GM21786 (cell line): ENCODE data around the gene ZNF77.
"Not testable (repeated sequence)": the region's sequence is repeated elsewhere in the genome, so short reads cannot be mapped to it uniquely, and the experiment has no call there.

Experiments
- ATAC-seq: cut with Tn5 transposase; IDR thresholded peaks from one replicate; pipeline ENCODE4 v1.9.1; 2021; ENCODE audit not compliant: unreplicated experiment

Gene ZNF77

DNA sequence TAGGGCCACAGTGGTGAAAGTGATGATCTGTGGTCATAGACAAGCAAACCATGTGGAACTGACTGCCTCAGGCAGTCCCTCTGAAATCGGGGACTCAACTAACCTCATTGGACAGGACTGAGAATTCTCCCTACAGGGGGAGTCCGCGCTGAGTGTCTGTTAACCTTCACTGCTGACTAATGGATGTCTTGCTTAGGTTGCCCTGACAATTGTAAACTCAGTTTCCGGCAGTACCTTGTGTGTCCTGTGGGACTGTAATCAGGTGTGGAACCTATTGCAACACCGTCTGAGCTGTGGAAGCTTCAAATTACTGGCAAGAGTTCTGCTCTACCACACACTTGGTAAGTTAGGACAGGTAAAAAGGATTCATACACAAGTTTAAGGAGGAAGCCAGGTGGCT, 21.8 kb downstream of the ZNF77 start:
- no peak for ATAC-seq

- ATAC-seq, result no peak
Measured at GRCh38 chr19:2917275-2918184, 27.2 kb downstream of the ZNF77 start.

DNA sequence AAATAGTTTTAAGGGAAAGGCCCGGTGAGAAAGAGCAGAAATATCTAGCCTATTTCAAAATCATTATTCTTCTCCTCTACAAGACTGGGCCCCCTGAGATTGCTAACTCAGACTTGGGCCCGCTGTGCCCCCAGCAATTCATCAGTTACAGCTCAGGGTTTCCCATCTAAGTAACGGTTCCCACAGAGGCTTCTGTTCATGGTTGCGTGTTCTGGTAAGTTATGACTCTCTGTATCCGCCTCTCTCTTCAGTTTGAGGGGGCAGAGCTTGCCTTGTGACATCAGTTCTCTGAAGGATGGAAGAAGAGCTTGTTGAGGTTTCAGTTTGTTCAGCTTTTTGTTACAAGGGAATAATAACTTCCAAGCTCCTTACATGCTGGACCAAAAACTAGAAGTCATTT, 32.5 kb downstream of the ZNF77 start:
- no peak for ATAC-seq

GRCh38 chr19:2906631-2907195, 38.1 kb downstream of the ZNF77 start:
- no peak for ATAC-seq

DNA sequence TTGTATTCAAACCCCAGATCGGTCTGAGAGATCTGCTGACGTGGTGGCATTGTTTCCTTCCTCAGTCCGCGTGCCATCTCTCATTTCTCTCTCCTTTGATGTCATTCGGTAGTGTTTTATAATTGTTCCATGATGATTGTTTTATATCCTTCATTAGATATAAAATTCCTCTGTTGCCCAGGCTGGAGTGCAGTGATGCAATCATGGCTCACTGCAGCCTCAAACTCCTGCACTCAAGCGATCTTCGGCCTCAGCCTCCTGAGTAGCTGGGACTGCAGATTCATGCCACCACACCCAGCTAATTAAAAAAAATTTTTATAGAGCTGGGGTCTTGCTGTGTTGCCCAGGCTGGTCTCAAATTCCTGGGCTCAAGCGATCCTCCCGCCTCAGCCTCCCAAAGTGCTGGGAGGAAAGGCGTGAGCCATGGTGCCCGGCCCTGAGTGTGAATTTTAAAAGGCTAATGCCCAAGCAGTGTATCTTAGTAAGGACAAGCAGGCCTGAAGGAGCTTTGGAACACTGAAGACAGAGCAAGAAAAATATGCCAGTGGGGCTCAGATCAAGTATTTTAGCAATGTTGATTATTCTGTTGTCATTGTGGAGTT, 38.8 kb downstream of the ZNF77 start:
- no peak for ATAC-seq

DNA sequence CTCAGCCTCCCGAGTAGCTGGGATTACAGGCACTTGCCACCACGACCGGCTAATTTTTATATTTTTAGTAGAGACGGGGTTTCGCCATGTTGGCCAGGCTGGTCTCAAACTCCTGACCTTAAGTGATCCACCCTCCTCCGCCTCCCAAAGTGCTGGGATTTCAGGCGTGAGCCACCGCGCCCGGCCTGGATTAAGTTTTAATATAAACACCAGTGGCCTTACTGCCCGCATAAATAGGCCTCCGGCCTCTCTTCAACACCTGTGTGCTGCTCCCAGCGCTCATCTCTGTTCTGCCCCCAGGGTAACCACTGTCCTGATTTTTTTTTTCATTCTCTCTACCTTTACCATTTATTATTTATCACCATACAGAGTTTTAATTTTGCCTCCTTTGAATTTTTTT, 41.4 kb downstream of the ZNF77 start:
- not testable (repeated sequence) for ATAC-seq

GRCh38 chr19:2902590-2903218, 42.1 kb downstream of the ZNF77 start:
- ATAC-seq, result no peak

GRCh38 chr19:2900296-2901252, 44.2 kb downstream of the ZNF77 start, which contains the start of gene ZNF57:
Gene ZNF57, plus strand, starts transcription at chr19:2900928. Its CDS starts 118 bp downstream, at chr19:2901046.
- ATAC-seq, result peak; percentile 93

DNA sequence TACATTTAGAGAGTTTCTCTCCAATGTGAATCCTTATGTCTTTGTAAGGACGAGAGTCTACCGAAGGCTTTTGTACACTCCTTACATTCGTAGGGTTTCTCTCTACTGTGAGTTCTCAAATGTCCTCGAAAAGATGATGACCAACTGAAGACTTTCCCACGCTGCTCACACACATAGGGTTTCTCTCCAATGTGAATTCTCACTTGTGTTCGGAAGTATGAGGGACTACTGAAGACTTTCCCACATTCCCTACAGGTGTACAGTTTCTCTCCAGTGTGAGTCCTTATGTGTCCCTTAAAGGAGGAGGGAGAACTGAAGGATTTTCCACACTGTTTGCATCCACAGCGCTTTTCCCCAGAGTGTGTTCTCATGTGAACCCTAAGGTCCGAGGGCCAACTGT, 48.1 kb downstream of the ZNF77 start:
- no peak for ATAC-seq

GRCh38 chr19:2890531-2890930, 54.2 kb downstream of the ZNF77 start:
- not testable (repeated sequence) for ATAC-seq

GRCh38 chr19:2888731-2889224, 56.0 kb downstream of the ZNF77 start:
- no peak for ATAC-seq

DNA sequence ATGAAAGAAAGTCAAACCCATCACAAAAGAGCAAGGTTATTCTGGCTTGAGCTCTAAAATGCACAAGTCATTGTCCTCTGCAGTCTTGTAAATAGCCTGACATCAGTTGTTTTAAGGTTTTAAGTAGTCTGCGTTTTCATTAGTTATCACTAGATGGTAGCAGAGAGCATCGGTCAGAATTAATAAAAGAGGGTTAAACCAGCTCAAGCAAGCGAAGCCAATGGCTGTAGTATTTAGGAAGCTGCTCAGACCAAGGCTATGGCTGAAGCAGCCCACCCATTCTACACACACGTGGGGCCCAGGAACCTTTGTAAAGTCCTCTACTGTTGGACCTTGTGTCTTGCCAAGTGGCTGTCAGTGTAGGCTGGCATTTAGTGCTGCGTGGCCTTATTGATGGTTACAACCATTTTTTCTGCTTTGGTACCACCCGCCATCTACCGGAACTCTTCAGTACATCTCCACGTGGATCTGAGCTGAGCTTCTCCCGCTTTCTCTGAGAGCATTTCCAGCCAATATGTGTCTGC, 57.3 kb downstream of the ZNF77 start:
- no peak for ATAC-seq

- ATAC-seq, result no peak
Measured at GRCh38 chr19:2885736-2886135, 59.0 kb downstream of the ZNF77 start.

GRCh38 chr19:2883686-2884439, 60.9 kb downstream of the ZNF77 start:
- no peak for ATAC-seq
